Activated naive CD4-positive, alpha-beta T cell treated with Interleukin-2 at 50 U/mL for 16 hours (primary cell): ENCODE data around the gene MN1.

Experiments
- DNase-seq: peaks from one replicate; pipeline ENCODE4 v3.0.0-alpha.2; 2020

The MN1 gene

GRCh38 chr22:27799015-27799826 is 2.3 kb downstream of the MN1 start:
- no peak for DNase-seq

- no peak for DNase-seq
Observed at GRCh38 chr22:27798511-27799014, 3.0 kb downstream of the MN1 start.

DNA sequence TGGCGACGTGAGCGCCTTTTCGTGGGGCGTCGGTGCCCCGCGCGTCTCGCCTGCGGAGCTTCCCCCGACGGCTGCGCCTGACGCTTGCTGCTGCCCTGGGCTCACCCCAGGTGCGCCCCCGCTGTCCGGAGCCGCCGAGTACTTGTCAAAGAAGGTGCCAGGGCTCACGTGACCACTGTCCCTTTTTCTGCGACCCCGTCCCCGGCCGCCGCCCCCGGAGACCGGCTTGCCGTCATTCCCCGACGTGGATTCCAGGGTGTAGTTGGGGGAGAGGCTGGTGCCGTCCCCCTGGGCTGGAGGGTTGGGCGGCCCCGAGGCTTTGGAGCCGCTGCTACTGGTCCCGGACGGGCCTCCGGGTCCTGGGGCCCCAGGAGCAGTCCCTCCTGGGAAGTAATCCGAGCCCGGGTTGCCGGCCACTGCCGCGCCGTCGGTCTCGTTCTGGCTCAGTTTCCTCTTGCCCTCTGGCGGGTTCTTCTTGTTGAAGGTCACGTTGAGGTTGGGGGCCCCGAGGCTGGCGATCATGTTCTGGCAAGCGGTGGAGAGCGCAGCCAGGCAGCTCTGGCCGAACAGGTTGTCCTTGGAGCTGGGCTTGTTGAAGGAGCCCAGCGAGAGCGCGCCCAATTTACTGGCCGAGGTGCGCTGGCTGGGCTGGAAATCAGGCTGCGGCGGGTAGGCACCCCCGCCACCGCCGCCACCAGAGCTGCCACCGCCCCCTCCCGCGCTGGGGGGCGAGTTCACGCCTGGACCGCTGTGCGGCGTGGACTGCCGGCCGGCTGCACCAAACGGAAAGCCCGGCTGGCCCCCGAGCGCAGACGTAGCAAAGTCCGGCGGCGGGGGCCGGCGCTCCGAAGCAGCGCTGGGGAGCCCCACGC is 3.8 kb downstream of the MN1 start:
- no peak for DNase-seq

DNA sequence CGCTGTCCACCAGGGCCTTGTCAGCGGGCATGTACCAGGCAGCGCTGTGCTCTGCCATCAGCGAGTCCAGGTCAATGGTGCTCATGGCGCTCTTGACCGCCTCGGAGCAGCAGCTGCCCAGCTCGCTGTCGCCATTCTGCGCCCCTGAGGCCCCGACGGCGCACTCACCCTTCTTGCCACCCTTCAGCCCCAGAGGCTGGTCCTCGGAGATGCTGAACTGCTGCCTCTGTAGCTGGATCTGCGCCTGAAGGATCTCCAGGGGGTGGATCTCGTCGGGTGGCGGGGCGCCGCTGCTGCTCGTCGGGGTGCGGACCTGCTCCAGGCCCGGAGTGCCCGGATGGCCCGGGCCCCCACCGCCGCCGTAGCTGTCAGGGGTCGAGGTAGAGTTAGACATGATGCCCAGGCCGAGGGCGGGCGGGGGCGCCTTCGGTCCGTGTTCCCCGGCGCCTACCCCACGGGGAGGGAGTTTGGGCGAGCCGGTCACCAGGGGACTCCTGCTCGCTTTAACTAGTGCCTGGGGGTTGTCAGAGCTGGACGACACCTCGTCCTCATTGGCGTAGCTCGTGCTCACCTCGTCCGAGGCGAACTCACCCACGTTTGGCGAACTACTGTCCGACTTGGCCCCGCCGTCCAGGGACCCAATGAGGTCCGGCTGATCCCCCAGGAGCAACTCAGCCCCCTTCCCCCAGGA is 4.6 kb downstream of the MN1 start:
- no peak for DNase-seq

DNA sequence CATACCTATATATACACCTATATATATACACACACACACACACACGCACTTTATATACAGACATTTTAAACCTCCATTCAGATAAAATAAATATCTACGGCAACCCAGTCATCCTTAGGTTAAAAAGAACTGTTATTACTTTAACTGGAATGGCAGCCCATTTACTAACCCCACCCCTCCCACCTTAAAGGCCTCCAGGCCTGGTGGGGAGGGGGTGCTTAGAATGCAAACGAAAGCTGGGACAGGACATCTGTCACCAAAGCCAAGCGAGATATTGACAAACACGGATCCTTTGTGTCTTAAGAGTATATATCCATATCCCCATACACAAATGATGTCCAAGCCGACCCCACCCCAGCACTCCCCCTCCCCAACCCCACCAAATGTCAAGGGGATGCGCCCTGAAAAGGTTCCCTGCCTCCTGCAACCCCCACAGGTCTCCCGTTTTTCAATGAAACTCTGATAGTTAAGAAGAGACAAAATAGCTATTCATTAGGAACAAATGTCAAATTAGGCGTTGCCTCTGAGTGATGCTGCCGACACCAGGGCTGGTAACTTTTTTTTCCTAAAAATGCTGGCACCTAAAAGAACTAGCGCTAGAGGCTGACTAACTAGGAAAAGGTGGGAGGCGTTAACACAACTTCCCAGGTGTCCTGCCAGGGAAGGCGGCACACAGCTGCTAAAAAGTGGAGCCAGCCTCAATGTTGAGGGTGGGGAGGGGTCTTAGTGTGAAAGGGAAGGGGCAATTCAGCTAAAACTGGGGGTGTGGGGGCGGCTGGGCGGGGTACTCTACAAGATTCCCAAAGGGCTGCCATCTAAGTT is 5.6 kb downstream of the MN1 start:
- DNase-seq, result no peak

DNA sequence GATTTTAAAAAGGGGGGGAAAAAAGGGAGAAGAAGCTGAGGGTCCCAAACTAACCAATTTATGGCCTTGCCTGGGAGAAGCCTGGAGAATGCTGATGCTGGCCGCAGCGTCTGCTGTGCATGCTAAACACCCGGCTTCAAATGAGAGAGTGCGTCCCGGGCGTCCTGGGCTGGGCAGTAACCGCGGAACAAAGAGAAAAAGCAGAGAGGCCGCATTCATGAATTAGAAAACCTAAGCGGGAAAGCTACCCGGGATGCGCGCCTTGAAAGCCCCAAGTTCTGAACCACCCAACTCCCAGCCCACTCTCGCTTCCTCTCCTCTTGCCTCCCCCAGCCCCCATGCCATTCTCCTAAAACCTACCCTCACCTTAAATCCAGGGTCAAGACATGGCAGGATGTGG is 6.5 kb downstream of the MN1 start:
- no peak for DNase-seq

GRCh38 chr22:27794226-27794625 is 7.3 kb downstream of the MN1 start:
- DNase-seq, result no peak

DNA sequence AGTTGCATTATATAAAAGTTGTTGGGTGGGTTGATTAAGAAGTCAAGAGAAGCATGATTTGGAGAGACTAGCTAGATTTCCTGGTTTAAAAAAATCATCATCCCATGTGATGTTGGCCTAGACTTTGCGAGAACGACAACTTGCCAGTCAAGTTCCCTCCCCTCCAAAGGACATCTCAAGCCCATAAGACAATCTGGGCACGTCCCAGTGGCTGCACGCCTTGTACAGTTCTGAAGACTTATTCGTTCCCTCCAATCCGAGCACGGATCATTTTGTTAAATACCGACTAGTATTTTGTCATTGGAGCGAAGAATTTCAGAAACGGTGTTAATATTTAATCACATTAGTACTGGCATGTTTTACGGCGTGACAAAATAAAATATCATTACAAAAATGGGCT is 8.0 kb downstream of the MN1 start:
- DNase-seq, result no peak

DNA sequence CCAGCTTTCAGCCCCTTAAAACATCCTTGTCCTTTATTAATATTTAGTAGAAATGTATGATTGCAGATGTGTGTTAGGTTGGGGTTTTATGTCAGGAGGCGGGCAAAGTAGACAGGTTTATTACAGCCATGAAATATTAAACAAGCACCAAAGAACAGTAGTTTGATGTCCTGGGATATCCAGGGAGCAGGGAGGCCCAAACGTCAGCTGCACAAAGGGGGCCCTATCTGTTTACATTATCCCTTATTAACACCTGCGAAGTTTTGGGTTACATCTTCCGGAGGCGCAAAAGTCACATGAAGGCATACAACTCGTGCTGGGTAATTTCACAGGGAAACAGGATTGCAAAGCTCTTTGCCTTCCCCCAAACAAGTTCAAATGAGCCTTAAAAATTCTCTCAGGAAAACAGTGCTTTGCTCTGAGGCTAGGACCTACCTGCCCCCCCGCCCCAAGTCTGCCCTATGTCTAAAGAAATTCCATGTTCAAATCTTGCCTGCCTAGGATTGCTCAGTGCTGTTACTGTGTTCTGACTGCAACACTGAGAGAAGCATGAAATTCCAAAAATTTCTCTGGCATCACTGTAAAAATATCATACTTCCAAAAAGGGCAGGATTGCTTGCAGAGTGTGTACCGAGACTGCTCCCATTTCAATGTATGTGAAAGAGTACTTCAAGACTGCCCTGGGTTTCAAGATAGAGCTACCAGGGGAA is 8.9 kb downstream of the MN1 start:
- DNase-seq, result no peak

- no peak for DNase-seq
Observed at GRCh38 chr22:27791859-27792241, 9.7 kb downstream of the MN1 start.

- no peak for DNase-seq
Observed at GRCh38 chr22:27791159-27791858, 10.2 kb downstream of the MN1 start.

DNA sequence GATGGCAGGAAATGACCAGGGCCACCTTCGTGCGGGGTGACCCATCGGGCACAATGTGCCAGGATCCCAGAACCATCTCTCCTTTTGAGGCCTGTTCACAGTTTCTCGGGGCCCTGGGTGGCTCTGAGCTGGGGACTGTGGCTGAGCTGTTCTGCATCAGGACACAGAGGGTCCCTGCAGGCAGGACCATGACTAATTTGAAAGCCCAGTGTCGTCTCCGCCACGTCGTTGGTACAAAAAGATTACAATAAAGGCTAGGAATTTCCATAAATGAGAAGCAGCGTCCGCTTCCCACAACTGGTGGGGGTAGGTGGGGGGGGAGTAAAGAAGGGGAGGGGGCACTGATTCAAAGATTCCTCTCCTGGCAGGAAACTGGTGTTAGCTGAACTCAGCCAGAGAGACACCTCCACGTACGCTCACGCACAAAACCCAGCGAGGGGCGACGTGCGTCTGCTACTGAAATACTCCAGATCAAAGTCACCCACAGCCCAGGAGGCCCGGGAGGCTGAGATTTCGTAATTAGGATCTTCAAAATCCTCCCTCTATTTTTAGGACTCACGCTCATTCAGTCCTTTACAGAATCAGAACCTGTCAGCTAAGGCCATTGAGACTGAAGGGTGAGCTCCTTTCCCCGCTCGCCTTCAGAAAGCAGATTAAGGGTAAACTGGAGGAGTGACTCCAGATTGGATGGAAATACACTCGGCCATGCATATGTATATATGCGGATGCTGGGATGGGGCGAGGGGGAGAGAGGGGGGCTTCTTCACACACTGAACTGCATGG is 11.0 kb downstream of the MN1 start:
- no peak for DNase-seq

GRCh38 chr22:27788500-27789288 is 12.9 kb downstream of the MN1 start:
- no peak for DNase-seq

GRCh38 chr22:27786965-27787364 is 14.6 kb downstream of the MN1 start:
- DNase-seq, result no peak

GRCh38 chr22:27786291-27786932 is 15.1 kb downstream of the MN1 start:
- no peak for DNase-seq

DNA sequence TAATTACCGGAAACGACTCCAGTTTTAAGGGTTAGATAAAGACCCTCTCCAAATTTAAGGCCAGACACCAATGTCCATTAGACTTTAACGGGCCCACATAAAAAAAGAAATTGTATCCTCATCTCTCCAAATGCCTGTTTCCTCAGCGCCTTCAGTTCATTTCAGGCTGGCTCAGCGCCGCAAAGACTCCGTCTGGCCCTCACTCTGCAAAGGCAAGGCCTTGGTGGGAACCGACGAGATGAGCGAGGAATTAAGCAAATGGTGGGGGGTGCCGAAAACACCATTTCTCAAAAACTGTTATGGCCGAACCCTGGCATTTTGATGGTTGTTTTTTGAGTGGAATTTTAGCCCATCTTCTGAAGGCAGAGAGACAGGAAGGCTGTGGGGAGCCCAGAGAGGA is 15.7 kb downstream of the MN1 start:
- DNase-seq, result no peak

- DNase-seq, result no peak
Observed at GRCh38 chr22:27784120-27784475, 17.5 kb downstream of the MN1 start.

DNA sequence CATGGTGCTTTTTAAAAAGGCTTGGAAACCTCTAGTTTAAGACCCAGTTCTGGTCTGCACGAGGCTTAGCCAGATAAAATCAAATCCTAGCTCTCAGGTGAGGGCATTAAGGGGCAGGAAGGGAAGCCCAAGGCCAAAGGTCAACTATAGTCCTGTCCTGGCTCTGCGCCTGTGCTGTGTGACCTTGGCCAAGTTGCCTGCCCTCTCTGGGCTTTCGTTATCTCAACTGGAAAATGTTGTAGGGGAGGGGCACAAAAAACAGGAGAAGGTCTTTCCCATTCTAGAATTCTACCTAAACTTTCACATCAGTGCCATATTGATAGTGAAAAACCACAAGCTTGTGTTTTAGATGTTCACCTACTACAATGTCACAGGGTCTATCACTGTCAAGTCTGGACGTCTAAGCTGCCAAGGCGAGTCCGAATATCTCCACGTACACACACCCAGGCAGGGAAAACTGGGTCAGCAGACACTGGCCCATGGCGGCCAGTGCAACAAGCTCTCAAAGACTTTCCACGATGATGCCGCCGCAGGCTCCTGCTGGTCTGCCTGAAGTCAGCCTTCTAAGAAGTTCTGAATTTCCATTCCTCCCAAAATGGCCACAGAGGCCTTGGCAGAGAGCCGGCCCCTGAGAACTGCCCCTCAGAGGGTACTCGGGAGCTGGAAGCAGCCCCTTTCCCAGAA is 18.0 kb downstream of the MN1 start:
- DNase-seq, result no peak
